Endodermal cell (in vitro differentiated cells): ENCODE results near the gene PRICKLE2. TPM values are rescaled to one million over a fixed set of nuclear protein-coding genes. Genes with fewer than 3 reads are reported as not detected.

ENCODE experiments used
- DNase-seq: peaks from one replicate; pipeline ENCODE4 v3.0.0-alpha.2; 2017
- H3K27ac ChIP-seq: 2 replicates; pipeline ENCODE4 v1.5.1; 2013; ENCODE audit warnings: mild to moderate bottlenecking, low read depth, low read length, moderate library complexity
- H3K27me3 ChIP-seq: 2 replicates; pipeline ENCODE4 v1.6.1; 2013; ENCODE audit warnings: mild to moderate bottlenecking, low read length, moderate library complexity; ENCODE audit not compliant: insufficient read depth, control insufficient read depth, poor library complexity, severe bottlenecking
- H3K36me3 ChIP-seq: 2 replicates; pipeline ENCODE4 v1.7.0; 2013; ENCODE audit warnings: mild to moderate bottlenecking, low read length, moderate library complexity; ENCODE audit not compliant: control insufficient read depth, insufficient read depth
- H3K4me1 ChIP-seq: one replicate; pipeline ENCODE4 v1.7.0; 2013; ENCODE audit warnings: low read length; ENCODE audit not compliant: control insufficient read depth, insufficient read depth
- H3K4me3 ChIP-seq: 2 replicates; pipeline ENCODE4 v1.5.1; 2013; ENCODE audit warnings: mild to moderate bottlenecking, low read length, moderate library complexity
- H3K9ac ChIP-seq: 2 replicates; pipeline ENCODE4 v1.6.1; 2013; ENCODE audit warnings: mild to moderate bottlenecking, low read length, moderate library complexity; ENCODE audit not compliant: poor library complexity, severe bottlenecking; ENCODE audit errors: extremely low read depth
- H3K9me3 ChIP-seq: 2 replicates; pipeline ENCODE4 v1.6.1; 2013; ENCODE audit warnings: mild to moderate bottlenecking, low read length, moderate library complexity; ENCODE audit not compliant: control insufficient read depth
- H3K27ac Mint-ChIP-seq: 2 replicates; pipeline ENCODE4 v1.8.0; 2020; ENCODE audit warnings: mixed read lengths
- H3K27me3 Mint-ChIP-seq: 2 replicates; pipeline ENCODE4 v1.8.0; 2021; ENCODE audit warnings: mild to moderate bottlenecking, mixed read lengths; ENCODE audit not compliant: insufficient read depth
- H3K36me3 Mint-ChIP-seq: 2 replicates; pipeline ENCODE4 v1.8.0; 2020; ENCODE audit warnings: low read depth, mixed read lengths
- H3K4me1 Mint-ChIP-seq: 2 replicates; pipeline ENCODE4 v1.8.0; 2020; ENCODE audit warnings: mixed read lengths
- H3K4me3 Mint-ChIP-seq: 2 replicates; pipeline ENCODE4 v1.8.0; 2020; ENCODE audit warnings: mild to moderate bottlenecking, moderate library complexity, mixed read lengths
- H3K9me3 Mint-ChIP-seq: 2 replicates; pipeline ENCODE4 v1.8.0; 2020; ENCODE audit warnings: mild to moderate bottlenecking, mixed read lengths
- CTCF ChIP-seq: fragments of 200-600 bp; sonication (generic); conservative IDR thresholded peaks from 2 replicates; pipeline ENCODE4 v1.5.0; 2021; ENCODE audit warnings: antibody characterized with exemption, mild to moderate bottlenecking
- WGBS, 2 experiments: methylation state at CpG; one replicate each; pipeline versions ENCODE4 v1.1.5 to v1.1.7; 2013; ENCODE audit warnings: missing lambda C conversion rate in 2 of 2, mixed read lengths in 1 of 2; ENCODE audit not compliant: insufficient coverage in 1 of 2, insufficient read length in 1 of 2; 5-methylcytosine and 5-hydroxymethylcytosine counted together
- total RNA-seq, 2 donors: library from RNA; stranded (reverse); fragmentation: NEBNext Ultra II Directional in 1 of 2; extraction: Animal tissue kit (Norgen Biotek cat#: 25700) in 1 of 2; gene quantifications; 2 replicates in 1 of 2; 3 replicates in 1 of 2; pipeline ENCODE4 v1.2.1, GENCODE V29; 2021

Gene PRICKLE2
- total RNA-seq, 2 donors from 2014 or later, result 8.5 to 10.4 TPM

GRCh38 chr3:64083575-64083974 lies 141.7 kb downstream of the PRICKLE2 start:
- no peak overlapping the region for H3K27ac ChIP-seq
- 66 to 76% methylated on average over 2 to 3 of the region's 3 CpGs for WGBS, 2 experiments

GRCh38 chr3:64082961-64083541 lies 142.2 kb downstream of the PRICKLE2 start:
- H3K4me3 ChIP-seq, result no peak overlapping the region
- Mint-ChIP-seq H3K4me1 (peaks cover 37% of the 10 kb centered on the region), H3K9me3 (no peaks in the 10 kb centered on the region), H3K27me3 (peaks cover 10% of the 10 kb centered on the region), H3K36me3 (no peaks in the 10 kb centered on the region), H3K4me3 (no peak overlapping the region), H3K27ac (no peak overlapping the region)
- no peaks in the 10 kb centered on the region for H3K36me3 ChIP-seq
- DNase-seq, result no peak
- H3K9ac ChIP-seq, result no peak overlapping the region
- 86 to 93% methylated on average over 7 of the region's 7 CpGs for WGBS, 2 experiments
- H3K27ac ChIP-seq, result no peak overlapping the region
- peaks cover 11% of the 10 kb centered on the region for H3K4me1 ChIP-seq
- H3K9me3 ChIP-seq, result peaks cover 9% of the 10 kb centered on the region
- no peaks in the 10 kb centered on the region for H3K27me3 ChIP-seq
- TF ChIP-seq CTCF, result no peak

More at GRCh38 chr3:64083575-64083974, 141.7 kb downstream of the PRICKLE2 start:
- no peak for TF ChIP-seq CTCF
- DNase-seq, result no peak
- H3K9me3 Mint-ChIP-seq, result no peaks in the 10 kb centered on the region
- H3K36me3 Mint-ChIP-seq, result no peaks in the 10 kb centered on the region
- Histone ChIP-seq H3K4me1 (peaks cover 6% of the 10 kb centered on the region), H3K9ac (no peak overlapping the region), H3K4me3 (no peak overlapping the region), H3K9me3 (peaks cover 9% of the 10 kb centered on the region), H3K36me3 (no peaks in the 10 kb centered on the region), H3K27me3 (no peaks in the 10 kb centered on the region)
- H3K27ac Mint-ChIP-seq, result no peak overlapping the region
- no peak overlapping the region for H3K4me3 Mint-ChIP-seq
- H3K27me3 Mint-ChIP-seq, result peaks cover 6% of the 10 kb centered on the region
- peaks cover 41% of the 10 kb centered on the region for H3K4me1 Mint-ChIP-seq

- Mint-ChIP-seq H3K4me1 (peaks cover 34% of the 10 kb centered on the region), H3K36me3 (no peaks in the 10 kb centered on the region), H3K9me3 (no peaks in the 10 kb centered on the region), H3K27ac (no peak overlapping the region), H3K4me3 (no peak overlapping the region), H3K27me3 (peaks cover 10% of the 10 kb centered on the region)
- H3K36me3 ChIP-seq, result no peaks in the 10 kb centered on the region
- H3K4me1 ChIP-seq, result peaks cover 11% of the 10 kb centered on the region
- DNase-seq, result no peak
- H3K4me3 ChIP-seq, result no peak overlapping the region
- peaks cover 9% of the 10 kb centered on the region for H3K9me3 ChIP-seq
- H3K27me3 ChIP-seq, result no peaks in the 10 kb centered on the region
- 87 to 92% methylated on average over 2 to 3 of the region's 3 CpGs for WGBS, 2 experiments
- TF ChIP-seq CTCF, result no peak
- H3K27ac ChIP-seq, result no peak overlapping the region
- no peak overlapping the region for H3K9ac ChIP-seq
These were observed 142.9 kb downstream of the PRICKLE2 start for GRCh38 chr3:64082411-64082810.
